Measurements from ENCODE around the gene GPR34.
"Not testable (repeated sequence)": the region's sequence is repeated elsewhere in the genome, so short reads cannot be mapped to it uniquely, and the experiment has no call there.

GPR34 gene

DNA sequence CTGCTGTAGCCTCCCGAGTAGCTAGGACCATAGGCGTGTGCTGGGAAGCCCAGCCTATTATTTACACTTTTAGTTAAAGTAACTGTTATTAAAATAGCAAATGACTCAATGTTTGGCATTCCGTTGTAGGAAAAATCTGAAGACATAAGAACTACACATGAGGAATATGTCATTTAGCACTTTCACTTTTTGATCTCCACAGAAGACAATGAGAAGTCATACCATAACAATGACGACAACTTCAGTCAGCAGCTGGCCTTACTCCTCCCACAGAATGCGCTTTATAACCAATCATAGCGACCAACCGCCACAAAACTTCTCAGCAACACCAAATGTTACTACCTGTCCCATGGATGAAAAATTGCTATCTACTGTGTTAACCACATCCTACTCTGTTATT, 6.7 kb downstream of the GPR34 start:
- no peak for DNase-seq

DNA sequence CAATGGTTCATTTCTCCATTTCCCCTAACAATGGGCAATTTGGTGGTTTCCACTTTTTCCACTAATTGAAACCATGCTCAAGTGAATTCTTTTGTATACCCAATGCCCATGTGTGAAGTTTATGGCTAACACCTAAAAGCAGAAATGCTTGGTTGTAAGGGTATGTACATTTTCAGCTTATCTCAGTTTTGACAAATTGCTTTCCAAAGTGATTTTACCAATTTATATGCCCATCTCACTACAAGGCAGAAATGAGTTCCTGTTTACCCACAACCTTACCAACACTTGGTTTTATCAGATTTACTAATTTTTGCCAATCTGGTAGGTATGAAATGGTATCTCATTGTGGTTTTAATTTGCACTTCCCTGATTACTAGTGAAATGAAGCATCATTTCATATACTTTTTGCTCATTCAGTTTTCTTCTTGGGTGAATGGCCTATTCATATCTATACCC, 14.8 kb downstream of the GPR34 start:
- DNase-seq: no peak

DNA sequence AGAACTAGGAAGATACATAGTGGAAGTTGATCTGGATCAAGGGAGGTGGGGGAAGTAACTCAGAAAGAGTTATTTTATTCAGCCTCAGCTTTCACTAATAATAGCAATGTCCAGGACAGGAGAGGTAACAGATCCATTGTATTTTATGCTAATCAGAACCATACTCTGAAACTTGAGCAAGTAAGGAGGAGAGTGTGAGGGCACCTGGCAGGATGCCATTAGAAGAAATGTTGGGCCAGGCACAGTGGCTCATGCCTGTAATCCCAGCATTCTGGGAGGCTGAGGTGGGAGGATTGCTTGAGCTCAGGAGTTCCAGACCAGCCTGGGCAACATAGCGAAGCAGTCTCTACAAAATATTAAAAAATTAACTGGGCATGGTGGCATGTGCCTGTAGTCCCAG, 16.3 kb downstream of the GPR34 start:
- no peak for DNase-seq

DNA sequence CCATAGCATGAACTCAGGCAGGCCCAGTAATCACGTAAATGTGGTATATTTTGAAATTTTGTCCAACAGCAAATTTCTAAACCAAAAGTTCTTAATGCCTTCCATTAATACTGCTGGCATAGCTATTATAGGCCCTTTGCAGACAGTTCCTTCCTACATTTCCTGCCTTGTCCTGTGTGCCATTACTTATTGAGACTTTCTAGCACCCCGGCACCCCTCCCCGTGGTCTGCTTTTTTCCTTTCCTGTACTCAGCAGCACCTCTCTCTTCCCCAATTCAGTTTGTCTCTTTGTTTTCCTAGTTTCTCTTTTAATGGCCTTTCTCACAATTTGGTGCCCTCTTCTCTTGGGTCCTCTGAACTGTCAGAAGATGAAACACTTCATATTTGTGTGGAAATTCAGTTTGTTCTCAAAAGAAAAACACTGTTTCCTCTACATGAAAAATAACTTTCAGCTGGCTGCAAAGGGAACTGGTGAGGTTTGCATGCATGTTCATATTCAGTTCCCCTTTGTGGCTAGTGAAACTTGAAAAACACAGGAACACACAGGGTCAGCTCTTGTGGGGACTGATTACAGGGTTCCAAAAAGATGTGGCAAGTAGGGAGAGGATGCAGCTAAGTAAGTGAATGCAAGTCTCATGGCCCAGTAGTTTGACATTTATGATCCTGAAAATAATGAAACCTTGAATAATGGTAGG, 17.1 kb downstream of the GPR34 start:
- DNase-seq: no peak

DNA sequence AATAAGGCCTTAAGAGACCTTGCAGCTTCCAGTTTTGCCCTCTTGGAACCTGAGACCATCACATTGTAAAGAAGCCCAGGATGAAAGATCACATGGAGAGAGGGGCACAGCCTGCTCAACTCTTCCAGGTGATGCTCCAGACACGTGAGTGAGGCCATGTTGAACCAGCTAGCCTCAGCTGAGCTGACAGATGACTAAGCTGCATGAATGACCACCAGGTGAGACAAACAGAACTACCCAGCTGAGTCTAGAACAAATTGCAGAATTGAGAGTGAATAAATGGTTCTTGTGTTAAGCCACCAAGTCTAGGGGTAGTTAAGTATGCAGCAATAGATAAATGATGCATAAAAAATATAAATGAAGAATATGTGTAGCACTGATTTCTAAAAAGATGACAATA, 18.4 kb downstream of the GPR34 start:
- no peak for DNase-seq

DNA sequence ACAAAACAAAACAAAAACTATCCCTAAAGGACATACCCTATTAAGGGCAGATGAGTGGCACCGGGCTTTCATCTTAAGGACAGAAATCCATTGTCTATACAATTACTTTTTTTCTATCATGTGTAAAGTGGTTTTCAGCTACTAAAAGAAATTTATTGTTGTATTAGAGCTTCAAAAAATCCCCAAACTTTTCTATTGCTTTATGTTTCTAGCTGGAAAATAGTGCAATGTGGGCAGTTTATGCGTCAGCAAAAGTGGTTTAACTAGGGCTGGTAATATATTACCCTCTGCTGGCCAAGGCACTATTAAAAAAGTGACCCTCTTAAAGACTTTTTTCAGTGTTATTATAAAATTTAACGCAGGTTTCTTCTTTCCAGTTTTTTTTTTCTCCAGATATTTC, 19.7 kb downstream of the GPR34 start:
- no peak for DNase-seq

DNA sequence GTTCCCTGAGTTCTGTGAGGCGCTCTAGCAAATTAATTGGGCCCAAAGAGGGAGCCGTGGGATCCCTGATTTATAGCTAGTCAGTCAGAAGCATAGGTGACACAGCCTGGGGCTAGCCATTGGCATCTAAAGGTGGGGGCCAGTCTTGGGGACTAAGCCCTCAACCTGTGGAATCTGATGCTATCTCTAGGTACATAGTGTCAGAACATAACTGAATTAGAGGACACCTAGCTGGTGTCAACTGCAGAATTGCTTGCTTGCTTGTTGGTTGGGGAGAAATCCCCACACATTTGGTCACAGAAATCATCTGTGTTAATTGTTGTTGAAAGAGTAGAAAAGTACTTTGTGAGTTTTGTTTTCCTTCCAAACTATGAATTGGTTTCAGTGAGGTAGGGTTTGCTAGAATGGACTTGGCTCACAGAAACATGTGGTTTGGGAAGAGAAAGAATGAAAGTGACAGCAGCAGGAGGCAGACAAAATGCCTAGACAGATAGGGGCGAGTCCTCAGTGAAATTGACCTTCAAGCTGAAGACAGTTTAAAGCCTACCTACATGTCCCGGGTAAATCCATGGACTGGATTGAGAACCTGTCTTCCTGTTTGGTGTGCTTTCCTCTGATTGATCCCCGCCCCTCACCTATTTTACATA, 22.4 kb downstream of the GPR34 start:
- DNase-seq: no peak

DNA sequence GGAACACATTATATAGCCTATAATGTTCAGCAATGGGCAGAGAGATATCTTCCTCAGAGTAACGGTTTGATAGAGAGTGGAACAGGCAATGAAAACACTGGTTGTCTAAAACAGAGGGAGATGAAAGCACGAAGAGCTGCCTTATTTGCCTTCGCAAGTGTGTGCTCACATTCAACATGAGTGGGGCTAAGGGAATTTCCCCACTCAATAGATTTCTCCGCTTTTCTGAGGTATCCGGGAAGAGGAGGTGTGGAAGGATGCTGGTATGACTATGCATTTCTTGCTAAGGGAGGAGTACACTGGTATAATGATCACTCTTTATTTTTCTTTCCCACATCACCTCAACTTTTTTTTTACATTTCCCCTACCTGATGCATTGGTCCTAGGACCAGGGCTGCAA, 27.4 kb downstream of the GPR34 start:
- no peak for DNase-seq

DNA sequence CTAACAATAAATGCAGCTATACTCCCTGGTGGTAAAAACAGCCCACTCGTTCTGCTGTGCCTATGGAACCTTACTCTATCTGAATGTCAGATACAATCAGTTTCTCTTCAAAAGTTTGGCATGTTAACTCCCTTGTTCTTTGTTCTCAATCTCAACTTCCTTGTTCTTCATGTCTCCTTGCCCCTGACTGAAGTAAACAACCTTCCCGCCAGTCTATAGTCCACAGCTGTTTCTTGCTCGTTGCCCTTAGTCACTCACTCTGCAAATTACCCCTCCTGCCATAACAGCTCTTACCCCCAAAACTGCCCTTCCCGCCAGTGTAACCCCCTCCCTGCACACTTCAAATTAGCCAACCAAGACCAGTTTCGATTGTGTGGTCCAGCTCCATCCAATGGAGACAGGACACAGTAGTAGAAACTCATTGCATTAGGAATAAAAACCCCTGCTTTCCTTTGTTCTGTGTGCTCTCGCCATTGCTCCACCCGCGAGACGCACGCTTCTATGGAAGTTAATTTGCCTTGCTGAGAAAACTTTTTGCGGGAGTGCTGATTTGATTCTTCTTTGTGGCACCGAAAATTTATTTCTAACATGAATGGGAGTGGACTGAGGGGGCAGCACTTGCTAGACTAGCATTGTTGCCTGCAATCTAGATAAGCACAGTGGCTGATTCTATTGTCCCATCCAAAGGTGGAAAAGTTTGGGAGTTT, 28.1 kb downstream of the GPR34 start:
- no peak for DNase-seq

DNA sequence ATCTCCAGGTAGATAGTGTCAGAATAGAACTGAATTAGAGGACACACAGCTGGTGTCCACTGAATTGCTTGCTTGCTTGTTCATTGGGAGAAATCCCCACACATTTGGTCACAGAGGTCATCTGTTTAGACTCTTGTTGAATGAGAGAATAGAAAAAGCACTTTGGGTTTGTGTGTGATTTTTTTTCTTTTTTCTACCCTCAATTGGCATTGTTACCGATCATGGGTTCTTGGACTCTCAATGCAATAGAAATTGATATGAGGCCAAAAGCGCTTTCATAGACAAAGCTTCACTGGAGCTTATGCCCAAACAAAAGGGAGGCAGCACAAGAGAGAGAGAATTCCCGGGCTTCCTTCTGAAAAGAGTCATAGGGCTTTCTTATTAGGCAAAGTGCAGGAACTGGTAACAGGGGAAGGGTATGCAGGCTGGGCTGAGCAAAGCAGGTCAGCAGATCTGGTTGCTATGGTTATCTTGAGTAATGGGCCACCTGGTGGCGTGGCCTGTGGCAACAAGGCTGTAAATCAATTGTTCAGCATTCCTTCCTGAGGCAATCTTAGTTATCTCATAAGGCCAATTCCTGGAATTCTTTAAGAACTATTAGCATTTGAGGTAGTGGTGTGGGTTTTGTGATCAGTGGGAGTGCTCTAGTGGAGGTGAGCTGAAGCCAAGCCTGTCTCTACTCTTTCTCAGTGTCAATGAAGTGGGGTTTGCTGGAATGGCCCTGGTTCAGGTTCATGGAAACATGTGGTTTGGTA, 29.9 kb downstream of the GPR34 start:
- DNase-seq: no peak

DNA sequence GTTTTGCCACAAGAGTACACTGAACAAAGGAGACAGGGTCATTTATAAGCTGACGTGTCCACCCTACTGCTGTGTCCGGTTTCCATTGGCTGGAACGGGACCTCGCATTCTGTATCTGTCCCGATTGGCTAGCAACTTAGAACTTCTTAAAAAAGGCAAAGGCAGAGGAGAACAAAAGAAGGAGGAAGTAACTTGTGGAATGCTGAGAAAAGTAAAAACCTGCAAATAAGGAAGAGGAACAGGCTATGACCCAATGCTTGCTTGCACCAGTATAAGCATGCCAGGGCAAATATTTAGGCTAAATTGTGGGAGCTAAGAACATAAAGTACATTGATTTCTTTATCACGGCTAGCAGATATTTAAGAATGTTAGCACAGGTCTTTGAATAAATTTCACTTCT, 30.8 kb downstream of the GPR34 start:
- not testable (repeated sequence) for DNase-seq

DNA sequence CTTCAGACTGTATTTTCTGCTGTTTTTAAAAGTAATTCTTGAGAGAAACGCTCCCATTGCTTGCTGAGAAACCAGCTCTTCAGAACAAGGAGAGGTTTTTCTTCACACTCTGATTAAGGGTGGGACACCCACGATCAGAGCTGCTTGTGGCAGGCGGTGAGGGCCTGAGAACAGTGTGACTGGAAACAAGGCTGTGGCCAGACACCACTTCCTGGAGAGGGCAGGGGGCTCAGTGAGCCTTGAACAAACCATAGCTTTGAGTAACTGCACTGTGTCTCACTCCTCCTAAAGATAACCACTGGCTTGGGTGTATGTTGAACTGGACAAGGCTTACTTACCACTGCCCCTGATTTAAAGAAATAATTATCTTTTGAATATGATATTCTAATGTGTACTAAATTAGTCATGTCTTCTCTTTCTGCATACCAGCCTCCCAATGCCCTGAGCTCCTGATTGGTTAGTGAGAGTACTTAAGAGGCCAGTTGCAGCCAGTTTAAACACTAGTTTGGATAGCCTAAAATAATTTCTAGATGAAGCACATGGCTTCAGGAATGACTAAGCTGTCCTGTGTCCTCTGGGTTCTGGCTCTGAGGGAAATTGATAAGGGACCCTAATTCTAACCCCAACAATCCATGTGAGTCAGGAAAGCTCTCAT, 31.5 kb downstream of the GPR34 start:
- no peak for DNase-seq

DNA sequence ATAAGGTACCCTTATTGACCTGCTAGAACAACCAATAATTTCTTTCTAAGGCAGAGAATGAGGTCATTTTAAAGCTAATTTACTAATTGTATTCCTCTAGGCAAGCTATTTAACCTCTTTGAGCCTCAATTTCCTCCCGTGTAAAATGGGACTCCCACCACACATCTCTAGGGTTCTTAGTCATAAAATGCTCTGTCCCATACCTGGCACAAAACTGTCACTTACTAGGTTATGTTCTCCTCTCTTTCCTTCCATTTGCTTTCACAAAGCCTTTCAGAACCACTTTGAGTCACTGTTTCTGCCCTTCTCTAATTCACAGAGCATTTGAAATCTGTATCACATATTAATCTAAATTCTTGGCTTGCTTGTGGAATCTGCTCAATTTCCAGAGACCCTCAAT, 32.8 kb downstream of the GPR34 start:
- DNase-seq: no peak

DNA sequence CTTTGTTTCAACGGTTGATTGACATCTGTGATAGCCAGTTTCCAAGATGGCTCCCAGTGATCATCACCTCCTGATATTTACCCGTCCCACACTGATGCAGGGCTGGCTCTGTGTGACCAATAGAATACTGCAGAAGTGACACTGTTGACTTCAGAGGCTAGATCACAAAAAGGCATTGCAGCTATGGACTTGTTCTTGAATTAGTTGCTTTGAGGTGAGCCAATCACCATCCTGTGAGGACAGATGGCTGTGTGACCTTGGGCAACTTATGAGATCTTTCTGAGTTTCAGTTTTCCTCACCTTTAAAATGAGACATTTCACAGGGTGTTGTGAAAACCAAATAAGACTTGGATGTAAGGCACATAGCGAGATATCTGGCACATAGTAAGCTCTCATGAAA, 33.4 kb downstream of the GPR34 start:
- DNase-seq: no peak

DNA sequence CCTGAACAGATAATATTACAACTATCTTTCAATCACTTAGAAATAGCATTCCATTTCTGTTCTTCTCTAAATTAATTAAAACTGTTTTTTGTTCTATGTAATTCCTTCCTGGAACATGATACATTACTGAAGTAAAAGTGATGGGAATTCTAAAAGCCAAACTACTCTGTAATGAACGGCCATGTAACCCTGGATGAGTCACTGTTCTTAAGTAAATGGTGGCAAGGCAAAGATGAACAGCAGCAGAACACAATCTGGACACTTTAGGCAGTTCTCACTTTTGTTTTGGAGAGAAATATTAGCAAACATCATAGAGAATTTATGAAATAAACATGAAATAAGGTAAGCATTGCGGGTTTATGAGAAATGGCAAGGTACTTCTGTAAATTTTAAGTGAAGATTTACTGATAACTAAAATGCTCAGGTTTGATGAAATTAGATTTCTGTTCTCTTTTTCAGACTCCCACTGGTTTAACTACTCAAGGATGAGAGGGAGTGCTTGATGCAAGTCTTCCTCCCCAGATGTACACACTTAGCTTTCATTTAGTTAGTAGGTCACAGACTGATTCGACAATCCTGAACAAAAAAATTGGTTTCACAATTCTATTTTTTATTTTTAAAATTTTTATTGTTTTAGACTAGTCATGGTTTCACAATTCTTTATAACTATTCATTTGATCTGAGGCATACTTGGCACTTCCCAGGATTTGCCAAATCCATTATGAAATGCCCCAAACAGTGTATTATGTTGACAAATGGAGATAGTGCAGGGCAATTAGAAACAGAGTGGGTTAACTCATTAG, 34.2 kb downstream of the GPR34 start:
- no peak for DNase-seq

DNA sequence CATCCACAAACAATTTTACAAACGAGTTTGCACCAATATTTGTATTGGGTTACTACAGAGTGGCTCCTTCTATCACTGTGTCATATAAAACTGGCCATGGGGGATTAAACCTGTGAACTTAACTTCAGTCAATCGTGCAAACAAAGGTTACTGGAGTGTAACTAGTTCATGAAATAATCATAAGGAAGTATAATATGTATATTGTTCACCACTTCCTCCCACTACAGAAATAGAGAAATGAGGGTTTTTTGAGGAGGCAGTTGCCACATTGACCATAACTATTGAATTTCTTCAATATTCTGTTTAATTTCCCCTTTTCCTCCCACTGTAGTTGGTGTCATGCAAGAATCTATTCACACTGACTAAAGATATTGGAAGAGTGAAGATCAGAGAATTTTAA, 35.1 kb downstream of the GPR34 start, which contains the start of gene GPR82:
Gene GPR82, plus strand, starts transcription at position 356 of the 400 bp plus-strand sequence. CDS start 2,846 bp downstream, outside the sequence.
- no peak for DNase-seq

DNA sequence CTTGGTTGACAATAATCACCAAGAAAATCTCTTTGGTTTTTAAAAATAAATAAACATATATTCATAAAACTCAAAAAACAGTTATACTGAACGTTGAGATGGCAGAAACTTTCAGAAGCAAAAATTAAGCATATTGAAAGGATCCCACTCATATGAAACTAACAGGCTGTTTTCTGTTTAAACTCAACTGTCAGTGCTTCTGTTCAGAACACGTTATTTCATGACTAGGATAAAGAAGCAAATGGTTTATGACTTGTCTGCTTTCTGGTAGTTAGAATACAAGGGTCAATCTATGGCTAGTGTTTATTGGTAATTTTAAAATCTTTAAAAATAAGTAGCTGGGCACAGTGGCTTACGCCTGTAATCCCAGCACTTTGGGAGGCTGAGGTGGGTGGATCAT, 39.4 kb downstream of the GPR34 start:
- no peak for DNase-seq

DNA sequence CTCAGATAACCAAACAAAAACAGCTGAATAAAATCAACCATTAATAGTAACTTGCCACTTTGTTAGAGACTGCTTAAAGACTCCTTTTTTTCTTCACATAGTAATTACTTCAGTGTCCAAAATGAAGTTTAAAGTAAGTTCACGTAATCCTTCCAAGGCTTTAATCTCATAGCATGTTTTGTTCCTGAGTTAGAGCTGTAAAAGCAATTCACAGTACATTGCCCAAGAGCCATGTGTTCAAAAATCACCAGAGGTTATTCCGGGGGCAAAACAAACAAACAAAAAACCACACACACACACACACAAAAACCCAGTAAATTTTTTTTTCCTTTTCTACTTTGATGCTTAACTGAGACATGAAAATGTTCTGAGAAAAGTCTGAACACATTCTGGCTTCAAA, 41.3 kb downstream of the GPR34 start:
- no peak for DNase-seq

DNA sequence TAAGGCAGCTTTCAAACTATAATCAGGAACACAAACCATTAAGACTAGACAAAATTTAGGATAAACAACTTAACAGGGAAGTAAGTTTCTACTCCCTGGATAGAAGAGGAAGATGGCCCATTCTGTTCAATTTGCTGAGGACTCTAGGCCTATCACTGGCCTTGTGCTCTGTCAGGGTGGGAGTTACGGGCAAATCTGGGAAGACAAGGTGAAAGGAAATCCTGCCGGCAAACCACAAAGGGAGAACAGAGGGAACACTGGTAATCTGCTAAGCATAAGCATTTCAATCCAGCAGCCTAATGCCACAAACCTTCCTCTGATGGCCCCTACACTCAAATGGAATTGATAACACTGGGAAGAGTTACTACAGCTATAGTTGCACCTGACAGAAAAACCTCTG, 43.5 kb downstream of the GPR34 start:
- DNase-seq: no peak

DNA sequence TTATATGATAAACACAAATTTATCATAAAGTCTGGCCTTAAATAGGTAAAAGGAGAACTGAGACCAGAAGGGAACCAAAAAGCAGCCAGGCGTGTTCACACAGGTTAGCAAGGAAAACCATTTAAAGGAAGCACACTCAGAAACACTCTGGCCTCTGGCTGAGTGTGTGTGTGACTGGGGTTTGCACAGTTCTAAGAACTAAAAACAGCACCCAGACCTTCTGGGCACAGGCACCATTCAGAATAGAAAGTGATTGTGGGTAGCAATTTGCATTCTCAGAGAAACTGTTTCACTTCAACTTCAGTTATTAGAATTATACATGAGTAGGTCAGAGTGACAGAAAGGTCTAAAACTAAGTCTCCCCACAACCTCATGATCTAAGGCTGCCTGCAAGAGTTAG, 45.2 kb downstream of the GPR34 start:
- DNase-seq: no peak

DNA sequence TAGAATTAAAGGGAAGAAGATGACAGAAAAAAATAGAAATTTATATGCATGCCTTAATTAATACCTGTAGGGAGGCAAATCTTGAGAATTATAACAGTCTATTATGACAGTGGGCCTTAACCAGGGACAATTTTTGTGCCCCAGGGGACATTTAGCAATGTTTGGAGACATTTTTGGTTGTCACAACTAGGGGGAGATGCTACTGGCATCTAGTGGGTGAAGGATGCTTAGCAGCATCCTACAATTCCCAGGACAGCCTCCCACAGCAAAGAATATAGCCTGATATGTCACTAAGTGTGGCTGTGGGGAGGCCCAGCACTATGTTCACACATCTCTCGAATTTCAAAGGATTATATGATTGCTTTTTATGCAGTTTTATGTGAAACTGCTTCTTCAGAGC, 45.8 kb downstream of the GPR34 start:
- no peak for DNase-seq

DNA sequence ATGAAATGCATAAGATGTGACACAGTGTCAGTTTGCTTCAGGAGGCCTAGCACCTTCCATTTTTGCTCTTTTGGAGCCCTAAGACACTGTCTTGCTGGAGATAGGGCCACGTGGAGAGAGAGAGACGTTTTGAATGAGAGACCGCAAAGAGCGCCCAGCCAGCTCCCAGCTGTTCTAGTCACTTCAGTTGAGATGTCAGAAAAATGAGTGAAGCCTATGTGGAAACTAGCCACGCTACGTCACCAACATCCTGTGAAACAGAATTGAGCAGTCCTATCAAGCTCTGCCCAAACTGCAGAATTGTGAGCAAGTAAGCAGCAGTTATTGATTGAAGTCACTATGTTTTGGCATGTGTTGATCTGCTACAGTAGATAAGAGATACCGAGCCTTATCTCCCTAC, 48.3 kb downstream of the GPR34 start:
- DNase-seq: no peak
